Esophagus muscularis mucosa (tissue), 4 donors: ENCODE measurements around the gene ZNF100. TPM values are rescaled to one million over a fixed set of nuclear protein-coding genes. Genes with fewer than 3 reads are reported as not detected.
"Not testable (repeated sequence)": the region's sequence is repeated elsewhere in the genome, so short reads cannot be mapped to it uniquely, and the experiment has no call there.

Source experiments
- DNase-seq: peaks from one replicate; pipeline ENCODE4 v3.0.0-alpha.2; 2017; ENCODE audit errors: extremely low spot score
- H3K27ac ChIP-seq, 4 donors: fragments of 200-600 bp; sonication (generic); replicated peaks in 1 of 4; 1 replicate in 3 of 4; 2 replicates in 1 of 4; pipeline ENCODE4 v1.5.1; 2016 to 2019; ENCODE audit warnings: mild to moderate bottlenecking in 1 of 4
- H3K27me3 ChIP-seq, 4 donors: fragments of 200-600 bp; sonication (generic); one replicate each; pipeline versions ENCODE4 v1.5.1 to v1.6.0; 2016 to 2019
- H3K36me3 ChIP-seq, 4 donors: fragments of 200-600 bp; sonication (generic); one replicate each; pipeline ENCODE4 v1.5.1; 2016 to 2019
- H3K4me1 ChIP-seq, 4 donors: fragments of 200-600 bp; sonication (generic); one replicate each; pipeline ENCODE4 v1.5.1; 2016 to 2019
- H3K4me3 ChIP-seq, 4 donors: fragments of 200-600 bp; sonication (generic); 1 replicate in 2 of 4; 2 replicates in 2 of 4; pipeline ENCODE4 v1.5.1; 2016 to 2019; ENCODE audit warnings: mild to moderate bottlenecking in 4 of 4, moderate library complexity in 1 of 4
- H3K9me3 ChIP-seq, 4 donors: fragments of 200-600 bp; sonication (generic); 1 replicate in 3 of 4; 2 replicates in 1 of 4; pipeline ENCODE4 v1.5.1; 2016 to 2019
- EP300 ChIP-seq: sonication (generic); formaldehyde crosslinking; IDR thresholded peaks from one replicate; pipeline ENCODE4 v1.6.1; 2017; ENCODE audit warnings: antibody characterized with exemption
- POLR2A ChIP-seq: fragments of 450-650 bp; IDR thresholded peaks from one replicate; pipeline ENCODE4 v1.6.1; 2017; ENCODE audit warnings: antibody characterized with exemption, moderate library complexity, mild to moderate bottlenecking, low read depth
- POLR2AphosphoS5 ChIP-seq, 2 donors: sonication (generic); formaldehyde crosslinking; IDR thresholded peaks; one replicate each; pipeline ENCODE4 v1.6.1; 2017; ENCODE audit warnings: antibody characterized with exemption in 2 of 2
- WGBS: methylation state at CpG from one replicate; pipeline ENCODE4 v1.1.5; 2018; 5-methylcytosine and 5-hydroxymethylcytosine counted together
- intact Hi-C: fragments of 100-400 bp; cut with DNase I; formaldehyde crosslinking; loops from one replicate; pipeline ENCODE4 v1.15.1; 2023
- total RNA-seq, 4 donors: library from RNA; depleted of rRNA; stranded (reverse); fragments of >200 nt; gene quantifications; one replicate each; pipeline versions ENCODE4 v1.1.0 to v1.2.1, GENCODE V29; 2016
- TF ChIP-seq, protein P1 (sequence below), 3 experiments: fragments of 200-600 bp in 2 of 3; fragments of 450-650 bp in 1 of 3; sonication (generic) in 2 of 3; IDR thresholded peaks; one replicate each; pipeline ENCODE4 v1.5.1; 2017 to 2019; ENCODE audit warnings: antibody characterized with exemption in 3 of 3, mild to moderate bottlenecking in 2 of 3, moderate library complexity in 1 of 3

The ZNF100 gene
- total RNA-seq, 4 donors from 2014 or later, result 2.8 to 5.8 (median 4.0) TPM

DNA sequence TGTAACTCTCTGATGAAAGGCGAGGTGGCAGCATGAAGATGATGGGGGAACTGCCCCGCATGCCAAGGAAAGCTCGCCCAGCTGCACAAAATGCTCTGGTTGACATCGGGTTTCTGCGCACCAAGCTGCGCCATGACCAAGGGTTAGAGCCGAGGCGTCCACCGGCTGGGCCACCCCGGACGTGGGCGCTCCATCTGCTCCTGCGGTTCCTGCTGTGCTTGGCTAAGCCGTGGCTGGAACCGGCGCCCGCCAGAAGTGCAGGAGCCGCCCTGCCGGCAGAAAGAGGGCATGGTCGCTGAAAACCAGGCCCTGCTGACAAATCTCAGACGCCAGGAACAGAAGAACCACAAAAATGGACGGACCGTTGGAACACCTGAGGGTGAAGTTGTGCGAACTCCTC is 57.9 kb downstream of the ZNF100 start:
- no peaks in the 10 kb centered on the region for H3K4me1 ChIP-seq
- intact Hi-C loops, result no loop called here
- no peak overlapping the region for H3K27ac ChIP-seq
- no peak for DNase-seq
- WGBS, result 92% methylated on average over 19 of the region's 24 CpGs
- no peaks in the 10 kb centered on the region for H3K36me3 ChIP-seq
- TF ChIP-seq EP300 (no peak), POLR2AphosphoS5 (IDR thresholded peaks at IDR 0.05) (no peak), POLR2A (no peak)
- TF ChIP-seq, protein P1, sequence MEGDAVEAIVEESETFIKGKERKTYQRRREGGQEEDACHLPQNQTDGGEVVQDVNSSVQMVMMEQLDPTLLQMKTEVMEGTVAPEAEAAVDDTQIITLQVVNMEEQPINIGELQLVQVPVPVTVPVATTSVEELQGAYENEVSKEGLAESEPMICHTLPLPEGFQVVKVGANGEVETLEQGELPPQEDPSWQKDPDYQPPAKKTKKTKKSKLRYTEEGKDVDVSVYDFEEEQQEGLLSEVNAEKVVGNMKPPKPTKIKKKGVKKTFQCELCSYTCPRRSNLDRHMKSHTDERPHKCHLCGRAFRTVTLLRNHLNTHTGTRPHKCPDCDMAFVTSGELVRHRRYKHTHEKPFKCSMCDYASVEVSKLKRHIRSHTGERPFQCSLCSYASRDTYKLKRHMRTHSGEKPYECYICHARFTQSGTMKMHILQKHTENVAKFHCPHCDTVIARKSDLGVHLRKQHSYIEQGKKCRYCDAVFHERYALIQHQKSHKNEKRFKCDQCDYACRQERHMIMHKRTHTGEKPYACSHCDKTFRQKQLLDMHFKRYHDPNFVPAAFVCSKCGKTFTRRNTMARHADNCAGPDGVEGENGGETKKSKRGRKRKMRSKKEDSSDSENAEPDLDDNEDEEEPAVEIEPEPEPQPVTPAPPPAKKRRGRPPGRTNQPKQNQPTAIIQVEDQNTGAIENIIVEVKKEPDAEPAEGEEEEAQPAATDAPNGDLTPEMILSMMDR (IDR thresholded peaks at IDR 0.05), result no peak
- H3K4me3 ChIP-seq, result no peak overlapping the region
- no peaks in the 10 kb centered on the region for H3K9me3 ChIP-seq
- H3K27me3 ChIP-seq, result no peaks in the 10 kb centered on the region

- H3K36me3 ChIP-seq, H3K4me3 ChIP-seq, DNase-seq, H3K4me1 ChIP-seq, H3K27me3 ChIP-seq, H3K27ac ChIP-seq, H3K9me3 ChIP-seq, intact Hi-C loops: not testable (repeated sequence)
- 96% methylated on average over 15 of the region's 31 CpGs for WGBS
Observed at GRCh38 chr19:21707878-21708277, 59.5 kb downstream of the ZNF100 start.

DNA sequence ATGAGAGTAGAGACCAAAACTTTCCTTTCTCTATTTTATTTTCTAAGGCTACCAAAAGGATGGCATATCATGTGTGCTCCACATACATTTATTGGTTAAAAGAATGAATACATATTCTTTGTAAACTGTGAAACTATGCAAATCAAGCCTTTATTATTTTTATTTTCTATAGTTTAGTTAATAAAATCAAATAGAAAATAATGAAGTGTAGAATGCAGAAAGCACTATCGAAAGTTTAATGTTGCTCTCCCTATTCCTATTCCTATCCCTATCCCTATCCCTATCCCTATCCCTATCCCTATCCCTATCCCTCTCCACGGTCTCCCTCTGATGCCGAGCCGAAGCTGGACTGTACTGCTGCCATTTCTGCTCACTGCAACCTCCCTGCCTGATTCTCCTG is 60.3 kb downstream of the ZNF100 start:
- TF ChIP-seq POLR2AphosphoS5 (IDR thresholded peaks at IDR 0.05) (no peak), EP300 (no peak)
- TF ChIP-seq, protein P1 (IDR thresholded peaks at IDR 0.05), result no peak

DNA sequence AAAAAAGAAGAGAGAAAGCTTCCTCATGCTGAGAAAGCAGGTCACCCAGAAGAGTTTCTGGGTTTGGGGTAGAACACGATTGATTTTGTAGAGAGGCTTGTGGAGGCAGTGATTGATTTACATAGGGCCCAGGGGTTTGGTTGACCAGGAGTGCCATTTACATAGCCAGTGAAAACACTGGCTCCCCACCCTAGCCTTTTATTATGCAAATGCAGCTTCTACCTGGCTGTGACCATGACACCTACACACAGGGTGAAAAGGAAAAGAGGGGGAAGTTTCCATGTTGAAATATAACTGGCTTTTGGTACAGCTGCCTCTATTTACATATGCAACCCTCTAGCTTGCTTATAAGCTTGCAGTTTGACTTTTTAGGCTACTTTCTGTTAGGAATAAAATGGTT is 62.0 kb downstream of the ZNF100 start:
- no peak overlapping the region for H3K27ac ChIP-seq
- intact Hi-C loops, result no loop called here
- TF ChIP-seq POLR2A, result no peak
- no peak for TF ChIP-seq POLR2AphosphoS5 (IDR thresholded peaks at IDR 0.05)
- TF ChIP-seq, protein P1 (IDR thresholded peaks at IDR 0.05), result no peak
- TF ChIP-seq EP300, result no peak
- H3K4me1 ChIP-seq, result no peaks in the 10 kb centered on the region
- H3K27me3 ChIP-seq, result no peaks in the 10 kb centered on the region
- H3K4me3 ChIP-seq, result no peak overlapping the region
- WGBS, result 45% methylated on average over 1 of the region's 1 CpG
- no peaks in the 10 kb centered on the region for H3K36me3 ChIP-seq
- H3K9me3 ChIP-seq, result no peaks in the 10 kb centered on the region
- no peak for DNase-seq

More for the DNA sequence above, 60.3 kb downstream of the ZNF100 start:
- no peaks in the 10 kb centered on the region for H3K4me1 ChIP-seq
- no peaks in the 10 kb centered on the region for H3K27me3 ChIP-seq
- DNase-seq, result no peak
- H3K9me3 ChIP-seq, result no peaks in the 10 kb centered on the region
- intact Hi-C loops, result no loop called here
- no peak overlapping the region for H3K27ac ChIP-seq
- H3K36me3 ChIP-seq, result no peaks in the 10 kb centered on the region
- no peak overlapping the region for H3K4me3 ChIP-seq
- WGBS, result 94% methylated on average over 4 of the region's 4 CpGs

- TF ChIP-seq, protein P1 (IDR thresholded peaks at IDR 0.05), result no peak
- TF ChIP-seq POLR2AphosphoS5 (IDR thresholded peaks at IDR 0.05) (no peak), EP300 (no peak)
- Histone ChIP-seq H3K4me1 (no peaks in the 10 kb centered on the region), H3K9me3 (no peaks in the 10 kb centered on the region), H3K36me3 (no peaks in the 10 kb centered on the region), H3K27ac (no peak overlapping the region), H3K27me3 (no peaks in the 10 kb centered on the region), H3K4me3 (no peak overlapping the region)
- DNase-seq, result no peak
- intact Hi-C loops, result no loop called here
- WGBS, result 48% methylated on average over 3 of the region's 3 CpGs
Observed at GRCh38 chr19:21704320-21704719, 63.1 kb downstream of the ZNF100 start.
